ENCODE measurements around the gene RAC3. TPM values are rescaled to one million over a fixed set of nuclear protein-coding genes. Genes with fewer than 3 reads are reported as not detected.

RAC3 gene
- total and polyA plus RNA-seq, 9 donors = 7.2 to 15.3 (median 11.2) TPM

DNA sequence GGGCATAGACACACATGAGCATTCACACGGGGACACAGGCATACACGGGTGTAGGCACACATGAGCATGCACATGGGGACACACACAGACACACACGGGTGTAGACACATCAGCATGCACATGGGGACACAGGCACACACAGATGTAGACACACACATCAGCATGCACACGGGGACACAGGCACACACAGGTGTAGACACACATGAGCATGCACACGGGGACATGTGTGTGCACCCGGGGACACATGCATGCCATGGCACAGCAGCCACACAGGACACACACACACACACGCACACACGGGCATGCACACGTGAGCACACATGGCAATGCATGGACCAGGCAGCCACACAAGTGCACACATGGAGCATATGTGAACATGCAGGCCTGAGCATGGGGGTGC is 11.2 kb downstream of the RAC3 start:
- no peak for DNase-seq
- no peak overlapping the region for H3K27ac ChIP-seq (ENCODE audit: low read length)
- peaks cover 5% of the 10 kb centered on the region for H3K4me1 ChIP-seq (ENCODE audit: control insufficient read depth, insufficient read depth, low read length)
- H3K4me3 ChIP-seq (ENCODE audit: low read length) = no peak overlapping the region
- 79% methylated on average over 7 of the region's 9 CpGs for WGBS (ENCODE audit: insufficient coverage)
- no peaks in the 10 kb centered on the region for H3K9me3 ChIP-seq (replicated peaks; ENCODE audit: control insufficient read depth, low read depth, low read length)
- H3K27me3 ChIP-seq (ENCODE audit: control insufficient read depth, insufficient read depth, low read length) = no peaks in the 10 kb centered on the region
- H3K36me3 ChIP-seq (ENCODE audit: control insufficient read depth, insufficient read depth, low read length) = peaks cover 13% of the 10 kb centered on the region

- no peaks in the 10 kb centered on the region for H3K9me3 ChIP-seq (replicated peaks; ENCODE audit: control insufficient read depth, low read depth, low read length)
- H3K4me1 ChIP-seq (ENCODE audit: control insufficient read depth, insufficient read depth, low read length) = no peaks in the 10 kb centered on the region
- H3K27me3 ChIP-seq (ENCODE audit: control insufficient read depth, insufficient read depth, low read length) = no peaks in the 10 kb centered on the region
- H3K36me3 ChIP-seq (ENCODE audit: control insufficient read depth, insufficient read depth, low read length) = peaks cover 21% of the 10 kb centered on the region
- no peak for DNase-seq
- no peak overlapping the region for H3K27ac ChIP-seq (ENCODE audit: low read length)
- WGBS (ENCODE audit: insufficient coverage) = 48% methylated on average over 13 of the region's 16 CpGs
- no peak overlapping the region for H3K4me3 ChIP-seq (ENCODE audit: low read length)
Measured at GRCh38 chr17:82043507-82043906, 12.0 kb downstream of the RAC3 start.

GRCh38 chr17:82045936-82046484 is 14.5 kb downstream of the RAC3 start:
- Histone ChIP-seq H3K4me3 (ENCODE audit: low read length) (no peak overlapping the region), H3K27ac (ENCODE audit: low read length) (no peak overlapping the region), H3K9me3 (replicated peaks; ENCODE audit: control insufficient read depth, low read depth, low read length) (no peaks in the 10 kb centered on the region), H3K27me3 (ENCODE audit: control insufficient read depth, insufficient read depth, low read length) (no peaks in the 10 kb centered on the region), H3K4me1 (ENCODE audit: control insufficient read depth, insufficient read depth, low read length) (peaks cover 10% of the 10 kb centered on the region), H3K36me3 (ENCODE audit: control insufficient read depth, insufficient read depth, low read length) (peaks cover 43% of the 10 kb centered on the region)
- 74% methylated on average over 7 of the region's 14 CpGs for WGBS (ENCODE audit: insufficient coverage)
- DNase-seq = no peak

DNA sequence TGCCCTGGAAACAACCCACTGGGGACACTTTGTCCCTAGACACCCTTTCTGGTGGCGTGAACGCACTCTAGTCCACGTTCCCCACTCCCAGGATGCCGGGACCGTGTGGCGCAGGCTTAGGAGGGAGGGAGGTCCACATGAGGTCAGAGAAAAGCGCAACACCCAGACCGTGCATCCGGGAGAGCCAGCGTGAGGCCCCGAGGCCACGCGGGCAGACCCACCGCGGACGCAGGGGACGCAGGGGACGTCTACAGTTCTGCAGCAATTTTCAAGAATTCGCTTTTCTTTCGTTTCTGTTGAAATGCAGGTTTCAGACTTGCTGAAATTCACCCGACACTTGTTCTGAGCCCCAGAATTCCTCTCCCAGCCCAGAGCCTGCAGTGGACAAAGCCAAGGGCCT is 15.4 kb downstream of the RAC3 start:
- DNase-seq = no peak
- no peaks in the 10 kb centered on the region for H3K27me3 ChIP-seq (ENCODE audit: control insufficient read depth, insufficient read depth, low read length)
- H3K9me3 ChIP-seq (replicated peaks; ENCODE audit: control insufficient read depth, low read depth, low read length) = no peaks in the 10 kb centered on the region
- WGBS (ENCODE audit: insufficient coverage) = 84% methylated on average over 21 of the region's 21 CpGs
- H3K36me3 ChIP-seq (ENCODE audit: control insufficient read depth, insufficient read depth, low read length) = peaks cover 43% of the 10 kb centered on the region
- peaks cover 11% of the 10 kb centered on the region for H3K4me1 ChIP-seq (ENCODE audit: control insufficient read depth, insufficient read depth, low read length)
- H3K4me3 ChIP-seq (ENCODE audit: low read length) = no peak overlapping the region
- H3K27ac ChIP-seq (ENCODE audit: low read length) = no peak overlapping the region

GRCh38 chr17:82047379-82047778 is 15.9 kb downstream of the RAC3 start:
- no peak overlapping the region for H3K4me3 ChIP-seq (ENCODE audit: low read length)
- no peak for DNase-seq
- peaks cover 43% of the 10 kb centered on the region for H3K36me3 ChIP-seq (ENCODE audit: control insufficient read depth, insufficient read depth, low read length)
- H3K9me3 ChIP-seq (replicated peaks; ENCODE audit: control insufficient read depth, low read depth, low read length) = no peaks in the 10 kb centered on the region
- 85% methylated on average over 24 of the region's 24 CpGs for WGBS (ENCODE audit: insufficient coverage)
- peaks cover 14% of the 10 kb centered on the region for H3K4me1 ChIP-seq (ENCODE audit: control insufficient read depth, insufficient read depth, low read length)
- H3K27ac ChIP-seq (ENCODE audit: low read length) = no peak overlapping the region
- H3K27me3 ChIP-seq (ENCODE audit: control insufficient read depth, insufficient read depth, low read length) = no peaks in the 10 kb centered on the region

- DNase-seq = no peak
- H3K27ac ChIP-seq (ENCODE audit: low read length) = no peak overlapping the region
- H3K9me3 ChIP-seq (replicated peaks; ENCODE audit: control insufficient read depth, low read depth, low read length) = no peaks in the 10 kb centered on the region
- 85% methylated on average over 19 of the region's 25 CpGs for WGBS (ENCODE audit: insufficient coverage)
- H3K4me3 ChIP-seq (ENCODE audit: low read length) = no peak overlapping the region
- no peaks in the 10 kb centered on the region for H3K27me3 ChIP-seq (ENCODE audit: control insufficient read depth, insufficient read depth, low read length)
- peaks cover 43% of the 10 kb centered on the region for H3K36me3 ChIP-seq (ENCODE audit: control insufficient read depth, insufficient read depth, low read length)
- H3K4me1 ChIP-seq (ENCODE audit: control insufficient read depth, insufficient read depth, low read length) = peaks cover 20% of the 10 kb centered on the region
Measured at GRCh38 chr17:82047914-82048570, 16.6 kb downstream of the RAC3 start.

DNA sequence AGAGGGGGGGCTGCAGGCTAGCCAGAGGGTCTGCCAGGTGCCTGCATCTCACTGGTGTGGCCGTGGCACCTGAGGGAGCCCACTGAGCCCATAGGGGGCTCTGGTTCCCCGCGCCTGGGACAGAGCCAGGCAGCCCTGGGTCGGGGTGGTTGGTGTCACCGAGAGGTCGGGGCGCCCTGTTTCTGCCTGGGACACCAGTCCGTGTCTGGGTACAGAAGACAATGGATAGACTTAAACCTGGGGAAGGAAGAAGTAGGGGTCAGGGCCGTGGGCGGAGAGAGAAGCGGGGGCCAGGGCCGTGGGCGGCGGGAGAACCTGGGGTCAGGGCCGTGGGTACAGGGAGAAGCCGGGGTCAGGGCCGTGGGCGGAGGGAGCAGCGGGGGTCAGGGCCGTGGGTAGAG is 17.1 kb downstream of the RAC3 start:
- Histone ChIP-seq H3K27ac (ENCODE audit: low read length) (no peak overlapping the region), H3K4me3 (ENCODE audit: low read length) (no peak overlapping the region), H3K36me3 (ENCODE audit: control insufficient read depth, insufficient read depth, low read length) (peaks cover 46% of the 10 kb centered on the region), H3K4me1 (ENCODE audit: control insufficient read depth, insufficient read depth, low read length) (peaks cover 24% of the 10 kb centered on the region), H3K9me3 (replicated peaks; ENCODE audit: control insufficient read depth, low read depth, low read length) (no peaks in the 10 kb centered on the region), H3K27me3 (ENCODE audit: control insufficient read depth, insufficient read depth, low read length) (no peaks in the 10 kb centered on the region)
- DNase-seq = no peak
- WGBS (ENCODE audit: insufficient coverage) = 91% methylated on average over 19 of the region's 20 CpGs

DNA sequence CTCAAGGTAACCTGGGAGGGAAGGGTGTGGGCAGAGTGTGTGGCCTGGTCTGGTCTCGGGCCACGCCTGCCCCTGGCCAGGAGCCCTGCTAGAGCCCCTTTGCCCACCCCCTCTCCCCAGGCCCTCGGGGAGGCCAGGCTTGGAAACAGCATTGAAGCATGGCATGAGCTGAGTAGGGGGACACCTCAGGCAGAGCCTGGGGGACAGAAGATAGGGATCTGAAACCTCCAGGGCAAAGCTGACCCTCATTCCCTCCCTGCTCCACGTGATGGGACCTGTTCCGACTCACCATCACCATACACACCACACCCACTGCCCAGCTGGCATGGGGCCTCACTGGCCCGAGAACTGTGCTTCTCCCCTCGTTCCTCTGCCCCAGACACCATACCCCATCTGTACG is 17.6 kb downstream of the RAC3 start:
- Histone ChIP-seq H3K4me3 (ENCODE audit: low read length) (no peak overlapping the region), H3K27me3 (ENCODE audit: control insufficient read depth, insufficient read depth, low read length) (no peaks in the 10 kb centered on the region), H3K36me3 (ENCODE audit: control insufficient read depth, insufficient read depth, low read length) (peaks cover 51% of the 10 kb centered on the region), H3K27ac (ENCODE audit: low read length) (no peak overlapping the region), H3K4me1 (ENCODE audit: control insufficient read depth, insufficient read depth, low read length) (peaks cover 25% of the 10 kb centered on the region), H3K9me3 (replicated peaks; ENCODE audit: control insufficient read depth, low read depth, low read length) (no peaks in the 10 kb centered on the region)
- 67% methylated on average over 3 of the region's 8 CpGs for WGBS (ENCODE audit: insufficient coverage)
- no peak for DNase-seq

DNA sequence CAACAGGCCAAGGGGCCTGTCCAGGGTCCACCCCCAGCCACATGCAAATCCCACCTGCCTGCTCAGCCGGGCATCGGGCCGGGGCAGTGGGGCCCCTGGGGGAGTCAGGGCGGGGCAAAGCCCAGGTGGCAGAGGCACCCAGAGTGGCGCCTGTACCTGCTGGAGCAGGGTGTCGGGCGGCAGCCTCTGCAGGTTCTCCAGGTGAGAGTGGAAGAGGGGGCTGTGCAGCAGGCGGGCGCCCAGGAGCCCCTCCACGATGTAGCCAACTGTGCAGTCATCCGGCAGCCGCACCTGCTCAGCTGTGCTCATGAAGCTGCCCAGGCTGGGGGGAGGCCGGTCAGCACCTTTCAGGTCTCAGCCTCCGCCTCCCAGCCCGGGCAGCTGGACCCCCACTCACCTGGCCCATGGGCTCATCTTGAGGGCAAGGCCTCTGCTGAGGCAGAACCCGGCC is 18.1 kb downstream of the RAC3 start:
- peaks cover 56% of the 10 kb centered on the region for H3K36me3 ChIP-seq (ENCODE audit: control insufficient read depth, insufficient read depth, low read length)
- WGBS (ENCODE audit: insufficient coverage) = 92% methylated on average over 15 of the region's 16 CpGs
- no peaks in the 10 kb centered on the region for H3K9me3 ChIP-seq (replicated peaks; ENCODE audit: control insufficient read depth, low read depth, low read length)
- DNase-seq = no peak
- H3K27ac ChIP-seq (ENCODE audit: low read length) = no peak overlapping the region
- no peak overlapping the region for H3K4me3 ChIP-seq (ENCODE audit: low read length)
- H3K4me1 ChIP-seq (ENCODE audit: control insufficient read depth, insufficient read depth, low read length) = peaks cover 25% of the 10 kb centered on the region
- no peaks in the 10 kb centered on the region for H3K27me3 ChIP-seq (ENCODE audit: control insufficient read depth, insufficient read depth, low read length)

DNA sequence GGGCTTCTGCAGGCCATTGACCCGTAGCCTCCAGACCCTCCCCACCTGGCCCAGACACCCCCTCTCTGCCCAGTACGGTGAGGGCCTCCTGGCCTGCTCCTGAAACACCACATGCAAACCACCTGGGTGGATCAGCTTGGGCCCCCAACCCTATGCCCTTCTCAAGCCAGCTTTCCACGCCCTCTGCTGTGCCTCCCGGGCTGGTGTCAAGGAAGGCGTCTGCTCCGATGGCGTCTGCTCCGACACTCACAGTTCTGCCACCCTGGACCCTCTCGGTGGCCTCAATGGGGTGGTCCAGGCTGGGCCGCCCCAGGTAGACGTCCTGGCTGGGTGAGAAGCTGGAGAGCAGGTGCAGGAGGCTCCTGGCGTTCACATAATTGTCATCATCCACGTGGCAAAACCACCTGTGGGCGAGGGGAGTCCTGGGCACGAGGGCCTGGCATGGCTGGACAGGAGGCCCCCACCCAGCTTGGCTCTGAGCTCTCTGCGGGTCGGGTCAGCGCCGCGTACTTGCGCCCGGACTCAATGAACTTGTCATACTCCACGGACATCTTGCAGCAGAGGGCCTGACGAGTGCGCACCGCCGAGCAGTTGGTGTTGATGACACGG is 18.8 kb downstream of the RAC3 start:
- Histone ChIP-seq H3K36me3 (ENCODE audit: control insufficient read depth, insufficient read depth, low read length) (peaks cover 63% of the 10 kb centered on the region), H3K27ac (ENCODE audit: low read length) (no peak overlapping the region), H3K9me3 (replicated peaks; ENCODE audit: control insufficient read depth, low read depth, low read length) (no peaks in the 10 kb centered on the region), H3K4me1 (ENCODE audit: control insufficient read depth, insufficient read depth, low read length) (peaks cover 25% of the 10 kb centered on the region), H3K27me3 (ENCODE audit: control insufficient read depth, insufficient read depth, low read length) (no peaks in the 10 kb centered on the region), H3K4me3 (ENCODE audit: low read length) (peak overlapping the region; percentile 64)
- DNase-seq = no peak
- WGBS (ENCODE audit: insufficient coverage) = 86% methylated on average over 28 of the region's 28 CpGs
